ENCODE results near the gene HERPUD1. TPM values are rescaled to one million over a fixed set of nuclear protein-coding genes. Genes with fewer than 3 reads are reported as not detected.

The HERPUD1 gene
- total and polyA plus RNA-seq, 9 of the 15 experiments (the other 6 are each of a cell fraction or from before 2014, with no cell fraction given): 14.2 to 60.7 (median 37.4) TPM

DNA sequence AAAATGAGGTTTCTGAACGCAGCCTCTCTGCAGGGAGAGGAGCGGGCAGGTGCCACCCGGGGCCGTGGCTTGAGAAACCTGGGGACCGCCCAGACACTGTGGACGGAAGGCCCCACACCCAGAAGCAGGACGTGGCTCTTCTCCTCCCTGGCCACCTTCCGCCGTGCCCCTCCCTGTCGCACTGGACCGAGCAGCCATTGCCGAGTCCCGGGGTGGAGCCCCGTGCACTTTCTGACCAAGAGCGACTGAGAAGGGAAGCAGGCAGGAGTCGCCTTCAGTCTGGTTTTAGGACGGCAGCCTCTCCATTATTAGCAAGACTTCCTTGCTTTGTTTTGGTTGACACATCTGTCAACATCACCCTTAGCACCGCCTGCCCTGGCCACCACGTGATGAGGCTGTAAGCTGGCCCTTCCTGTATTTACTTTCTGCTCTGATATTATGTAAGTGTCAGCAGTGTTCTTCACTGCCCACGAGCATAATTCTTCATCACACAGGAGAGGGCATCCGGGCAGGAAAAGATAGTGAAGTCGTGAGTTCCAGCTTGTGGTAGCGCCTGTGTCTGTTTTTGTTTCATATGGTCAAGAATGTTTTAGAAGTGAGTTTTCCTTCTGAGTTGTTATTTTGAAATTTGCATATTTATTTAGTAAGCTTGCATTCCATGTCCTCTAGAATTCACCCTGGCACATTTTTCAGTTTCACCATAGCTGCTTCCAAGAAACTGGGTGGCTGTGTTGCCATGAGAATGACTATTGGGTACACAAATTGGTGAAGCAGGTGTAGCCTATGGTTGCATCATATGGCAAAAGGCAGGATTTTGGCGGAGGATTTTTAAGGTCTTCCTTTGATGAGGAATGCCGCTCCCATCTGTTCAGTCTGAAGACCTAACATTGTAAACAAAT, 1.0 kb downstream of the HERPUD1 start (continued):
- TF ChIP-seq, protein P1, sequence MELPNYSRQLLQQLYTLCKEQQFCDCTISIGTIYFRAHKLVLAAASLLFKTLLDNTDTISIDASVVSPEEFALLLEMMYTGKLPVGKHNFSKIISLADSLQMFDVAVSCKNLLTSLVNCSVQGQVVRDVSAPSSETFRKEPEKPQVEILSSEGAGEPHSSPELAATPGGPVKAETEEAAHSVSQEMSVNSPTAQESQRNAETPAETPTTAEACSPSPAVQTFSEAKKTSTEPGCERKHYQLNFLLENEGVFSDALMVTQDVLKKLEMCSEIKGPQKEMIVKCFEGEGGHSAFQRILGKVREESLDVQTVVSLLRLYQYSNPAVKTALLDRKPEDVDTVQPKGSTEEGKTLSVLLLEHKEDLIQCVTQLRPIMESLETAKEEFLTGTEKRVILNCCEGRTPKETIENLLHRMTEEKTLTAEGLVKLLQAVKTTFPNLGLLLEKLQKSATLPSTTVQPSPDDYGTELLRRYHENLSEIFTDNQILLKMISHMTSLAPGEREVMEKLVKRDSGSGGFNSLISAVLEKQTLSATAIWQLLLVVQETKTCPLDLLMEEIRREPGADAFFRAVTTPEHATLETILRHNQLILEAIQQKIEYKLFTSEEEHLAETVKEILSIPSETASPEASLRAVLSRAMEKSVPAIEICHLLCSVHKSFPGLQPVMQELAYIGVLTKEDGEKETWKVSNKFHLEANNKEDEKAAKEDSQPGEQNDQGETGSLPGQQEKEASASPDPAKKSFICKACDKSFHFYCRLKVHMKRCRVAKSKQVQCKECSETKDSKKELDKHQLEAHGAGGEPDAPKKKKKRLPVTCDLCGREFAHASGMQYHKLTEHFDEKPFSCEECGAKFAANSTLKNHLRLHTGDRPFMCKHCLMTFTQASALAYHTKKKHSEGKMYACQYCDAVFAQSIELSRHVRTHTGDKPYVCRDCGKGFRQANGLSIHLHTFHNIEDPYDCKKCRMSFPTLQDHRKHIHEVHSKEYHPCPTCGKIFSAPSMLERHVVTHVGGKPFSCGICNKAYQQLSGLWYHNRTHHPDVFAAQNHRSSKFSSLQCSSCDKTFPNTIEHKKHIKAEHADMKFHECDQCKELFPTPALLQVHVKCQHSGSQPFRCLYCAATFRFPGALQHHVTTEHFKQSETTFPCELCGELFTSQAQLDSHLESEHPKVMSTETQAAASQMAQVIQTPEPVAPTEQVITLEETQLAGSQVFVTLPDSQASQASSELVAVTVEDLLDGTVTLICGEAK (IDR thresholded peaks at IDR 0.05): 0 out of 2 replicates have a peak, but pooled peaks have one; percentile 23
- TF ChIP-seq, protein P1 (CRISPR knock-in tag; IDR thresholded peaks at IDR 0.05): no peak
- TF ChIP-seq GABPA (tag; conservative IDR thresholded peaks at IDR 0.05; ENCODE audit: low read depth): peak; percentile 36; the same call in 1 of the 2 replicates
- TF ChIP-seq HBP1 (CRISPR knock-in tag; IDR thresholded peaks at IDR 0.05): no peak
- TF ChIP-seq PTTG1 (tag; IDR thresholded peaks at IDR 0.05; ENCODE audit: low read depth): no peak
- TF ChIP-seq CEBPG (CRISPR knock-in tag; IDR thresholded peaks at IDR 0.05): peak; percentile 82
- TF ChIP-seq CEBPG (tag; conservative IDR thresholded peaks at IDR 0.05 in 1 of 2, IDR thresholded peaks at IDR 0.05 in 1 of 2): peak; percentile 80 to 89
- TF ChIP-seq ARNT (IDR thresholded peaks at IDR 0.05): no peak
- peak; percentile 32; the same call in 1 of the 2 replicates for TF ChIP-seq BHLHE40 (IDR thresholded peaks at IDR 0.05; ENCODE audit: low read length)
- TF ChIP-seq, protein P2, sequence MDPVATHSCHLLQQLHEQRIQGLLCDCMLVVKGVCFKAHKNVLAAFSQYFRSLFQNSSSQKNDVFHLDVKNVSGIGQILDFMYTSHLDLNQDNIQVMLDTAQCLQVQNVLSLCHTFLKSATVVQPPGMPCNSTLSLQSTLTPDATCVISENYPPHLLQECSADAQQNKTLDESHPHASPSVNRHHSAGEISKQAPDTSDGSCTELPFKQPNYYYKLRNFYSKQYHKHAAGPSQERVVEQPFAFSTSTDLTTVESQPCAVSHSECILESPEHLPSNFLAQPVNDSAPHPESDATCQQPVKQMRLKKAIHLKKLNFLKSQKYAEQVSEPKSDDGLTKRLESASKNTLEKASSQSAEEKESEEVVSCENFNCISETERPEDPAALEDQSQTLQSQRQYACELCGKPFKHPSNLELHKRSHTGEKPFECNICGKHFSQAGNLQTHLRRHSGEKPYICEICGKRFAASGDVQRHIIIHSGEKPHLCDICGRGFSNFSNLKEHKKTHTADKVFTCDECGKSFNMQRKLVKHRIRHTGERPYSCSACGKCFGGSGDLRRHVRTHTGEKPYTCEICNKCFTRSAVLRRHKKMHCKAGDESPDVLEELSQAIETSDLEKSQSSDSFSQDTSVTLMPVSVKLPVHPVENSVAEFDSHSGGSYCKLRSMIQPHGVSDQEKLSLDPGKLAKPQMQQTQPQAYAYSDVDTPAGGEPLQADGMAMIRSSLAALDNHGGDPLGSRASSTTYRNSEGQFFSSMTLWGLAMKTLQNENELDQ (CRISPR knock-in tag; IDR thresholded peaks at IDR 0.05; ENCODE audit: borderline replicate concordance): no peak
- TF ChIP-seq JUN (IDR thresholded peaks at IDR 0.05; ENCODE audit: borderline replicate concordance, low read depth, low read length): peak; percentile 7; the same call in 1 of the 2 replicates
- TF ChIP-seq JUN (CRISPR knock-in tag; IDR thresholded peaks at IDR 0.05; ENCODE audit: borderline replicate concordance): no peak
- TF ChIP-seq SOX6 (IDR thresholded peaks at IDR 0.05): peak; percentile 19; the same call in 1 of the 2 replicates
